Duodenal mucosa (tissue), 2 donors: ENCODE results near the gene BEND6.

Source experiments
- H3K27ac ChIP-seq: one replicate; pipeline ENCODE4 v1.7.0; 2013; ENCODE audit warnings: low read depth, low read length
- H3K27me3 ChIP-seq, 2 donors: one replicate each; pipeline ENCODE4 v1.7.0; 2013; ENCODE audit warnings: low read length in 2 of 2, control low read depth in 1 of 2; ENCODE audit not compliant: insufficient read depth in 2 of 2, control insufficient read depth in 1 of 2
- H3K36me3 ChIP-seq, 2 donors: one replicate each; pipeline ENCODE4 v1.7.0; 2013; ENCODE audit warnings: low read length in 2 of 2, control low read depth in 1 of 2; ENCODE audit not compliant: insufficient read depth in 2 of 2, control insufficient read depth in 1 of 2
- H3K4me1 ChIP-seq, 2 donors: one replicate each; pipeline ENCODE4 v1.7.0; 2013; ENCODE audit warnings: low read length in 2 of 2, control low read depth in 1 of 2; ENCODE audit not compliant: insufficient read depth in 2 of 2, control insufficient read depth in 1 of 2
- H3K4me3 ChIP-seq, 2 donors: one replicate each; pipeline ENCODE4 v1.7.0; 2013; ENCODE audit warnings: low read length in 2 of 2, low read depth in 1 of 2
- H3K9ac ChIP-seq, 2 donors: one replicate each; pipeline ENCODE4 v1.7.0; 2013; ENCODE audit warnings: low read length in 2 of 2, low read depth in 1 of 2
- H3K9me3 ChIP-seq, 2 donors: one replicate each; pipeline ENCODE4 v1.7.0; 2013; ENCODE audit warnings: low read length in 2 of 2, control low read depth in 1 of 2; ENCODE audit not compliant: control insufficient read depth in 1 of 2

BEND6 gene

GRCh38 chr6:56940977-56941376, 13.9 kb upstream of the BEND6 start:
- Histone ChIP-seq H3K4me3 (no peak overlapping the region), H3K36me3 (no peaks in the 10 kb centered on the region), H3K4me1 (no peaks in the 10 kb centered on the region), H3K27ac (no peak overlapping the region), H3K27me3 (no peaks in the 10 kb centered on the region), H3K9ac (no peak overlapping the region), H3K9me3 (peaks cover 0 to 5% of the 10 kb centered on the region in 2 donors)

GRCh38 chr6:56944661-56945060, 10.2 kb upstream of the BEND6 start:
- no peaks in the 10 kb centered on the region for H3K36me3 ChIP-seq
- no peaks in the 10 kb centered on the region for H3K27me3 ChIP-seq
- H3K9me3 ChIP-seq, result peaks cover 0 to 5% of the 10 kb centered on the region in 2 donors
- H3K9ac ChIP-seq, result no peak overlapping the region
- H3K27ac ChIP-seq, result no peak overlapping the region
- no peaks in the 10 kb centered on the region for H3K4me1 ChIP-seq
- no peak overlapping the region for H3K4me3 ChIP-seq

GRCh38 chr6:56946368-56946767, 8.5 kb upstream of the BEND6 start:
- Histone ChIP-seq H3K4me3 (no peak overlapping the region), H3K9me3 (no peaks in the 10 kb centered on the region), H3K4me1 (no peaks in the 10 kb centered on the region), H3K36me3 (no peaks in the 10 kb centered on the region), H3K27me3 (peaks cover 0 to 10% of the 10 kb centered on the region in 2 donors), H3K9ac (no peak overlapping the region), H3K27ac (no peak overlapping the region)

GRCh38 chr6:56947924-56948323, 7.0 kb upstream of the BEND6 start:
- H3K27ac ChIP-seq, result no peak overlapping the region
- H3K27me3 ChIP-seq, result peaks cover 4 to 19% of the 10 kb centered on the region in 2 donors
- H3K4me1 ChIP-seq, result no peaks in the 10 kb centered on the region
- H3K9me3 ChIP-seq, result no peaks in the 10 kb centered on the region
- H3K4me3 ChIP-seq, result no peak overlapping the region
- H3K36me3 ChIP-seq, result no peaks in the 10 kb centered on the region
- no peak overlapping the region for H3K9ac ChIP-seq

GRCh38 chr6:56949265-56949664, 5.6 kb upstream of the BEND6 start:
- H3K9me3 ChIP-seq, result no peaks in the 10 kb centered on the region
- no peaks in the 10 kb centered on the region for H3K4me1 ChIP-seq
- no peaks in the 10 kb centered on the region for H3K36me3 ChIP-seq
- H3K4me3 ChIP-seq, result no peak overlapping the region
- no peak overlapping the region for H3K27ac ChIP-seq
- peaks cover 17 to 33% of the 10 kb centered on the region in 2 donors for H3K27me3 ChIP-seq
- H3K9ac ChIP-seq, result no peak overlapping the region

- Histone ChIP-seq H3K4me1 (no peaks in the 10 kb centered on the region), H3K27me3 (peaks cover 18 to 35% of the 10 kb centered on the region in 2 donors), H3K4me3 (no peak overlapping the region), H3K9ac (no peak overlapping the region), H3K9me3 (no peaks in the 10 kb centered on the region), H3K27ac (no peak overlapping the region), H3K36me3 (no peaks in the 10 kb centered on the region)
Observed at GRCh38 chr6:56949925-56950495, 4.9 kb upstream of the BEND6 start.

GRCh38 chr6:56951049-56951831, 3.7 kb upstream of the BEND6 start:
- Histone ChIP-seq H3K27me3 (peaks cover 20 to 43% of the 10 kb centered on the region in 2 donors), H3K4me1 (peaks cover 4 to 8% of the 10 kb centered on the region in 2 donors), H3K9me3 (no peaks in the 10 kb centered on the region), H3K9ac (no peak overlapping the region), H3K27ac (no peak overlapping the region), H3K36me3 (no peaks in the 10 kb centered on the region), H3K4me3 (no peak overlapping the region)

GRCh38 chr6:56953597-56954402, 1.1 kb upstream of the BEND6 start:
- no peaks in the 10 kb centered on the region for H3K36me3 ChIP-seq
- H3K4me1 ChIP-seq, result peaks cover 4 to 8% of the 10 kb centered on the region in 2 donors
- H3K9me3 ChIP-seq, result no peaks in the 10 kb centered on the region
- peak overlapping the region in 1 of 2 donors; percentile 46 for H3K9ac ChIP-seq
- peaks cover 20 to 47% of the 10 kb centered on the region in 2 donors for H3K27me3 ChIP-seq
- peak overlapping the region; percentile 55 to 65 for H3K4me3 ChIP-seq
- no peak overlapping the region for H3K27ac ChIP-seq

- H3K36me3 ChIP-seq, result no peaks in the 10 kb centered on the region
- H3K9ac ChIP-seq, result no peak overlapping the region
- H3K27me3 ChIP-seq, result peaks cover 20 to 44% of the 10 kb centered on the region in 2 donors
- no peak overlapping the region for H3K27ac ChIP-seq
- H3K4me1 ChIP-seq, result peaks cover 4 to 8% of the 10 kb centered on the region in 2 donors
- peak overlapping the region; percentile 57 to 69 for H3K4me3 ChIP-seq
- no peaks in the 10 kb centered on the region for H3K9me3 ChIP-seq
Observed at GRCh38 chr6:56955171-56956155, 556 bp downstream of the BEND6 start.
